AG09319 (cell line): Measurements from ENCODE around the gene UNKL.

Source experiments
- DNase-seq: peaks from one replicate; pipeline ENCODE4 v3.0.0-alpha.2; 2010; ENCODE audit warnings: low read depth; ENCODE audit errors: extremely low read depth
- CTCF ChIP-seq: IDR thresholded peaks from 2 replicates; pipeline ENCODE4 v1.5.1; 2011; ENCODE audit warnings: low read depth, mild to moderate bottlenecking, inconsistent platforms, low read length, moderate library complexity

UNKL gene

DNA sequence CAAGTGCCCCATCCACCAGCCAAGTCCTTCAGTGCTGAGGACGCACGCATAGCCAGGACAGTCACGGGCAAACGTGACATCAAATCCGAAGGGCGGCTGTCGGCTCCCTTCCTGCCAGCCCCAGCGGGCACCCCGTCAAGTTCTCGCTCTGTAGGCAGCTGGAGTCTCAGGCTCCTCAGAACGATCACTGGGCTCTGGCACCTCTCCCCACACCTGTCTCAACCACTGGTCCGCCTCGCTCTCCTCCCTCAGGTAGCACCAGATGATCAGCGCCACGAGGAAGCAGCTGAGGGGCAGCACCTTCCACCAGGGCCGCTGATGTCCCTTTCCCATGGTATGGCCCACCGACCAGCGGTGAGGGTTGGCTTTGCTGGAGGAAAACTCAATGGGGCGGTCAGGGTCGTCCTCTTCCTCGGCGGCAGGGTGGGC, 5.6 kb upstream of the UNKL start:
- no peak for TF ChIP-seq CTCF
- DNase-seq, result no peak

GRCh38 chr16:1416521-1416941, 2.0 kb upstream of the UNKL start:
- TF ChIP-seq CTCF, result no peak
- no peak for DNase-seq

GRCh38 chr16:1413684-1414531, 596 bp downstream of the UNKL start:
- DNase-seq, result no peak
- peak; percentile 44 for TF ChIP-seq CTCF

DNA sequence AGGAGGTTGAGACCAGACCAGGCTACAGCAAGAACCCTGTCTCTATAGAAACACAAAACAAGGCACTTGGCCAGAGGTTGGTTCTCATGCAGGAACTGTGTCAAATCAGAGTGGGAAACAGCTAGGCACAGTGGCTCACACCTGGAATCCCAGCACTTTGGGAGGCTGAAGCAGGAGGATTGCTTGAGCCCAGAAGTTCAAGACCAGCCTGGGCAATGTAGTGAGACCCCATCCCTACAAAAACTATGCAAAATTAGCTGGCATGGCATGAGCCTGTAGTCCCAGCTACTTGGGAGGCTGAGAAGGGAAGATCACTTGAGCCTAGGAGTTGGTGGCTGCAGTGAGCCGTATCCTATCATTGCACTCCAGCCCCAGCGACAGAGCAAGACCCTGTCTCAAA, 1.7 kb downstream of the UNKL start:
- no peak for DNase-seq
- no peak for TF ChIP-seq CTCF

DNA sequence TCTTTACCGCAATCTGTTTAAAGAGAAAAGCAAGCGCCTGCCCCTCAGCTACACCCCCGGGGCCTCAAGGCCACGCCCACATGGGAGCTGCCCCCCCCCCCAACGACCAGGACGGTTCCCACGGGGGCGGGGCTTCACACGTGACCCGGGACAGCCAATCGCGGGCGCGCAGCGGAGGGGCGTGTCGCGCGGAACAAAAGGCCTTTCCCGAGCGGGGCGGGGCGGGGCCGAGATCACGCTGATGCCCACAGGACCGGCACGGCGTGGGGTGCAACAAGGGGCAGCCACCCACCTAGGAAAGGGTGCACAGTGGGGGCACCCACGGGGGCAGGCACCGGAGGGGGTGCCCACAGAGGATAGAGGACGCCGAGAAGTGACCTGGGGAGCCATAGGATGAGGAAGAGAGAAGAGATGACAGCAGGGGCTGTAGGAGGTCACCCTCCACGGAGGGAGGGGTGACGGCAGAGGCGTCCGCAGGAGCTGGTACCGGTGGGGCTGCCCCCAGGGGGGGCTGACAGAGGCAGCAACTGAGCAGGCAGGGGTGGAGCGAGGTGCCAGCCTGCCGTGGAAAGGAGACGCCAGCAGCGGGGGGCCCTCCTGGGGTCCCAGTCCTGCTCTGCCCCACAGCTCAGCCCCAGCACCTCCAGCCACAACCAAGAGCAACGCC, 6.2 kb downstream of the UNKL start:
- peak; percentile 62 for DNase-seq
- no peak for TF ChIP-seq CTCF

GRCh38 chr16:1407753-1408152, 6.8 kb downstream of the UNKL start:
- peak; percentile 19 for DNase-seq
- TF ChIP-seq CTCF, result no peak

DNA sequence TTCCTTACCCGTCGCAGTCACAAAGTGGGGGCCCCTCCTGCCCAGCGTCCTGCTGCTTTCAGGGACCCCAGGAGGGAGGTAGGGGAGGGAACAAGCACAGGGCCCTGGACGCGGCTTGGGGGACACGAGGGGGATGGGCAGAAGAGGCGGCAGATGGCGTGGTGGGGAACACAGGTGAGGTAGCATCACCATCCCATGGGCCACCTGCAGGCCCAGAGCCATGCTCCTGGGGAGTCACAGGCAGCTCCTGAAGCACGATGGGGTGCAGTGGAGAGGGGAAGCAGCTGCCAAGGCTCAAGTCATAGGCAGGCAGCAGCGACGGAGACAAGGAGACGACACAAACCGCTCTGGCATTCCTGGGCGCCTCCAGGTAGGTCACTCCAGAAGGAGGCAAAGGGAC, 10.8 kb downstream of the UNKL start:
- no peak for TF ChIP-seq CTCF
- no peak for DNase-seq
